ENCODE data around the gene CEP68.

GRCh38 chr2:65037178-65037577, 19.0 kb upstream of the CEP68 start:
- TF ChIP-seq CTCF (IDR thresholded peaks at IDR 0.05 in 4 of 5, conservative IDR thresholded peaks at IDR 0.05 in 1 of 5) = no peak
- TF ChIP-seq POLR2A (IDR thresholded peaks at IDR 0.05) = no peak
